Measurements from ENCODE around the gene RIMS4. TPM values are rescaled to one million over a fixed set of nuclear protein-coding genes. Genes with fewer than 3 reads are reported as not detected.

Gene RIMS4
- total and polyA plus RNA-seq, 2 of the 13 experiments (the other 11 are each of a cell fraction or from before 2014, with no cell fraction given): 0.01 to 0.07 TPM

DNA sequence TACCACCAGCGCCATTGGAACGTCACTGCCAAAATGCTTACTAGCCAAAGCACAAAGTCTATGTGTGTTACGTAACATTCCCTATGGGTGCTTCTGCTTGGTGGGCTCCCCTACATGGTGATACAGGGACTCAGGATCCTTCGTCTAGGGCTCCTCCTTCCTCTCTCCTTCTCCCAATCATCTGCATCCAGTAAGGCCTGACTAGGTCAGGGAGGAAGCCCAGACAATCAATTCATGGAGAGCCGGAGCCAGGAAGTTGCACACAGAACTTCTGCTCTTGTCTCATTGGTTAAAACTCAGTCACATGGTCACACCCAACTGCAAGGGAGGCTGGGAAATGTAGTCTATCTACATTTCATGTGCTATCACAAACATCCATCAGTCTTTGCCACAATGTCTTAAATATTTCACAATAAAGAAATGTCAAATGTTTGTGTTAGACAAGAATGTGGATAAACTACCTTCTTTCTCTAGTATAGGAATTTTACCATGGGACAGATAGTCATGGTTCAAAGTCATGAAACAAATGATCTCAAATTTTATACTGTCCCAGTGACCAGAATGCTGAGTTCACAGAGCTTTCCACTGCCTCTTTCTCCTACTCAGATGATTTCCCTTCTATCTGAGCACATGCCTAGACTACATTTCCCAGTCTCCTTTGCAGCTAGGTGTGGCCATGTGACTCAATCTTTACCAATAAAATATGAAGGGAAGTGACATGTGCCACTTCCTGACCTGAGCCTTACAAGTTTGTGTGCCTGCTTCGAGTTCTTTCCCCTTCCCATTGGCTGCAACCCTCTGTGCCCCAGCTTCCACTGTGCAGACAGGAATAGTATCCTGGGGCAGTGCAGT, 74.0 kb downstream of the RIMS4 start (continued):
- no peak for TF ChIP-seq ZBTB42 (CRISPR knock-in tag; IDR thresholded peaks at IDR 0.05)
- no peak for TF ChIP-seq ZBTB3 (CRISPR knock-in tag; IDR thresholded peaks at IDR 0.05; ENCODE audit: borderline replicate concordance, low read depth)
- TF ChIP-seq ZNF326 (CRISPR knock-in tag; IDR thresholded peaks at IDR 0.05; ENCODE audit: borderline replicate concordance): no peak
- TF ChIP-seq ZNF121 (CRISPR knock-in tag; IDR thresholded peaks at IDR 0.05): no peak
- no peak for TF ChIP-seq ZNF557 (CRISPR knock-in tag; IDR thresholded peaks at IDR 0.05)
- TF ChIP-seq, protein P1, sequence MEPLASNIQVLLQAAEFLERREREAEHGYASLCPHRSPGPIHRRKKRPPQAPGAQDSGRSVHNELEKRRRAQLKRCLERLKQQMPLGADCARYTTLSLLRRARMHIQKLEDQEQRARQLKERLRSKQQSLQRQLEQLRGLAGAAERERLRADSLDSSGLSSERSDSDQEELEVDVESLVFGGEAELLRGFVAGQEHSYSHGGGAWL (CRISPR knock-in tag; IDR thresholded peaks at IDR 0.05): no peak
- no peak for TF ChIP-seq SIX4 (CRISPR knock-in tag; IDR thresholded peaks at IDR 0.05)
- TF ChIP-seq, protein P2, sequence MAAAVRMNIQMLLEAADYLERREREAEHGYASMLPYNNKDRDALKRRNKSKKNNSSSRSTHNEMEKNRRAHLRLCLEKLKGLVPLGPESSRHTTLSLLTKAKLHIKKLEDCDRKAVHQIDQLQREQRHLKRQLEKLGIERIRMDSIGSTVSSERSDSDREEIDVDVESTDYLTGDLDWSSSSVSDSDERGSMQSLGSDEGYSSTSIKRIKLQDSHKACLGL (CRISPR knock-in tag; IDR thresholded peaks at IDR 0.05): no peak
- TF ChIP-seq, protein P3, sequence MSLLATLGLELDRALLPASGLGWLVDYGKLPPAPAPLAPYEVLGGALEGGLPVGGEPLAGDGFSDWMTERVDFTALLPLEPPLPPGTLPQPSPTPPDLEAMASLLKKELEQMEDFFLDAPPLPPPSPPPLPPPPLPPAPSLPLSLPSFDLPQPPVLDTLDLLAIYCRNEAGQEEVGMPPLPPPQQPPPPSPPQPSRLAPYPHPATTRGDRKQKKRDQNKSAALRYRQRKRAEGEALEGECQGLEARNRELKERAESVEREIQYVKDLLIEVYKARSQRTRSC (CRISPR knock-in tag; IDR thresholded peaks at IDR 0.05; ENCODE audit: low read depth): no peak
- TF ChIP-seq ZFP36L1 (CRISPR knock-in tag; IDR thresholded peaks at IDR 0.05): no peak
- TF ChIP-seq PCBP1 (IDR thresholded peaks at IDR 0.05; ENCODE audit: borderline replicate concordance, low read depth, low read length): no peak
- TF ChIP-seq, protein P4, sequence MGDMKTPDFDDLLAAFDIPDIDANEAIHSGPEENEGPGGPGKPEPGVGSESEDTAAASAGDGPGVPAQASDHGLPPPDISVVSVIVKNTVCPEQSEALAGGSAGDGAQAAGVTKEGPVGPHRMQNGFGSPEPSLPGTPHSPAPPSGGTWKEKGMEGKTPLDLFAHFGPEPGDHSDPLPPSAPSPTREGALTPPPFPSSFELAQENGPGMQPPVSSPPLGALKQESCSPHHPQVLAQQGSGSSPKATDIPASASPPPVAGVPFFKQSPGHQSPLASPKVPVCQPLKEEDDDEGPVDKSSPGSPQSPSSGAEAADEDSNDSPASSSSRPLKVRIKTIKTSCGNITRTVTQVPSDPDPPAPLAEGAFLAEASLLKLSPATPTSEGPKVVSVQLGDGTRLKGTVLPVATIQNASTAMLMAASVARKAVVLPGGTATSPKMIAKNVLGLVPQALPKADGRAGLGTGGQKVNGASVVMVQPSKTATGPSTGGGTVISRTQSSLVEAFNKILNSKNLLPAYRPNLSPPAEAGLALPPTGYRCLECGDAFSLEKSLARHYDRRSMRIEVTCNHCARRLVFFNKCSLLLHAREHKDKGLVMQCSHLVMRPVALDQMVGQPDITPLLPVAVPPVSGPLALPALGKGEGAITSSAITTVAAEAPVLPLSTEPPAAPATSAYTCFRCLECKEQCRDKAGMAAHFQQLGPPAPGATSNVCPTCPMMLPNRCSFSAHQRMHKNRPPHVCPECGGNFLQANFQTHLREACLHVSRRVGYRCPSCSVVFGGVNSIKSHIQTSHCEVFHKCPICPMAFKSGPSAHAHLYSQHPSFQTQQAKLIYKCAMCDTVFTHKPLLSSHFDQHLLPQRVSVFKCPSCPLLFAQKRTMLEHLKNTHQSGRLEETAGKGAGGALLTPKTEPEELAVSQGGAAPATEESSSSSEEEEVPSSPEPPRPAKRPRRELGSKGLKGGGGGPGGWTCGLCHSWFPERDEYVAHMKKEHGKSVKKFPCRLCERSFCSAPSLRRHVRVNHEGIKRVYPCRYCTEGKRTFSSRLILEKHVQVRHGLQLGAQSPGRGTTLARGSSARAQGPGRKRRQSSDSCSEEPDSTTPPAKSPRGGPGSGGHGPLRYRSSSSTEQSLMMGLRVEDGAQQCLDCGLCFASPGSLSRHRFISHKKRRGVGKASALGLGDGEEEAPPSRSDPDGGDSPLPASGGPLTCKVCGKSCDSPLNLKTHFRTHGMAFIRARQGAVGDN (CRISPR knock-in tag; IDR thresholded peaks at IDR 0.05): no peak
- TF ChIP-seq, protein P5, sequence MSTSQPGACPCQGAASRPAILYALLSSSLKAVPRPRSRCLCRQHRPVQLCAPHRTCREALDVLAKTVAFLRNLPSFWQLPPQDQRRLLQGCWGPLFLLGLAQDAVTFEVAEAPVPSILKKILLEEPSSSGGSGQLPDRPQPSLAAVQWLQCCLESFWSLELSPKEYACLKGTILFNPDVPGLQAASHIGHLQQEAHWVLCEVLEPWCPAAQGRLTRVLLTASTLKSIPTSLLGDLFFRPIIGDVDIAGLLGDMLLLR (CRISPR knock-in tag; IDR thresholded peaks at IDR 0.05): no peak
- TF ChIP-seq, protein P6, sequence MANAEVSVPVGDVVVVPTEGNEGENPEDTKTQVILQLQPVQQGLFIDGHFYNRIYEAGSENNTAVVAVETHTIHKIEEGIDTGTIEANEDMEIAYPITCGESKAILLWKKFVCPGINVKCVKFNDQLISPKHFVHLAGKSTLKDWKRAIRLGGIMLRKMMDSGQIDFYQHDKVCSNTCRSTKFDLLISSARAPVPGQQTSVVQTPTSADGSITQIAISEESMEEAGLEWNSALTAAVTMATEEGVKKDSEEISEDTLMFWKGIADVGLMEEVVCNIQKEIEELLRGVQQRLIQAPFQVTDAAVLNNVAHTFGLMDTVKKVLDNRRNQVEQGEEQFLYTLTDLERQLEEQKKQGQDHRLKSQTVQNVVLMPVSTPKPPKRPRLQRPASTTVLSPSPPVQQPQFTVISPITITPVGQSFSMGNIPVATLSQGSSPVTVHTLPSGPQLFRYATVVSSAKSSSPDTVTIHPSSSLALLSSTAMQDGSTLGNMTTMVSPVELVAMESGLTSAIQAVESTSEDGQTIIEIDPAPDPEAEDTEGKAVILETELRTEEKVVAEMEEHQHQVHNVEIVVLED (CRISPR knock-in tag; IDR thresholded peaks at IDR 0.05; ENCODE audit: borderline replicate concordance): peak; percentile 42; the same call in 1 of the 2 replicates
- no peak for TF ChIP-seq ZNF562 (CRISPR knock-in tag; IDR thresholded peaks at IDR 0.05; ENCODE audit: borderline replicate concordance)
- TF ChIP-seq ELF3 (CRISPR knock-in tag; IDR thresholded peaks at IDR 0.05): peak; percentile 76
- peak; percentile 59 for TF ChIP-seq SALL1 (CRISPR knock-in tag; IDR thresholded peaks at IDR 0.05)
- no peak for TF ChIP-seq FOSL1 (CRISPR knock-in tag; IDR thresholded peaks at IDR 0.05; ENCODE audit: borderline replicate concordance)
- TF ChIP-seq PCBP2 (optimal IDR thresholded peaks at IDR 0.05; ENCODE audit: low read depth, low read length, poor library complexity, severe bottlenecking): no peak
